CD4-positive, alpha-beta T cell treated with Interleukin-12 subunit alpha and Interleukin-12 subunit beta, for 1 hour (primary cell): Measurements from ENCODE around the gene ZAR1L.

Experiments used
- DNase-seq: peaks from one replicate; pipeline ENCODE4 v3.0.0-alpha.2; 2020

ZAR1L gene

GRCh38 chr13:32253911-32254399 is 61.2 kb downstream of the ZAR1L start:
- DNase-seq = no peak
